AG04449 (cell line): ENCODE results near the gene IGSF9.

Experiments used
- CTCF ChIA-PET: fragments of 350-600 bp; formaldehyde crosslinking; extraction: SDS; loops from one replicate; lab custom pipeline; 2021; ENCODE audit warnings: antibody characterized with exemption; lab: Yijun Ruan, JAX
- POLR2A ChIA-PET: fragments of 400-600, 350-600 bp; formaldehyde crosslinking; extraction: SDS; loops from one replicate; lab custom pipeline; 2020; ENCODE audit warnings: antibody characterized with exemption, inconsistent platforms; lab: Yijun Ruan, JAX
- DNase-seq: peaks from one replicate; pipeline ENCODE4 v3.0.0-alpha.2; 2010; ENCODE audit warnings: low read depth, low spot score
- H3K4me3 ChIP-seq: 2 replicates; pipeline ENCODE4 v1.5.1; 2011; ENCODE audit warnings: low read depth, mild to moderate bottlenecking, control low read depth, low read length
- TF ChIP-seq, protein P1 (sequence below): IDR thresholded peaks from one replicate; pipeline ENCODE4 v1.5.1; 2011; ENCODE audit warnings: mild to moderate bottlenecking, moderate library complexity, low read length, control low read depth, inconsistent platforms; ENCODE audit not compliant: insufficient read depth; ENCODE audit errors: missing control alignments

IGSF9 gene

DNA sequence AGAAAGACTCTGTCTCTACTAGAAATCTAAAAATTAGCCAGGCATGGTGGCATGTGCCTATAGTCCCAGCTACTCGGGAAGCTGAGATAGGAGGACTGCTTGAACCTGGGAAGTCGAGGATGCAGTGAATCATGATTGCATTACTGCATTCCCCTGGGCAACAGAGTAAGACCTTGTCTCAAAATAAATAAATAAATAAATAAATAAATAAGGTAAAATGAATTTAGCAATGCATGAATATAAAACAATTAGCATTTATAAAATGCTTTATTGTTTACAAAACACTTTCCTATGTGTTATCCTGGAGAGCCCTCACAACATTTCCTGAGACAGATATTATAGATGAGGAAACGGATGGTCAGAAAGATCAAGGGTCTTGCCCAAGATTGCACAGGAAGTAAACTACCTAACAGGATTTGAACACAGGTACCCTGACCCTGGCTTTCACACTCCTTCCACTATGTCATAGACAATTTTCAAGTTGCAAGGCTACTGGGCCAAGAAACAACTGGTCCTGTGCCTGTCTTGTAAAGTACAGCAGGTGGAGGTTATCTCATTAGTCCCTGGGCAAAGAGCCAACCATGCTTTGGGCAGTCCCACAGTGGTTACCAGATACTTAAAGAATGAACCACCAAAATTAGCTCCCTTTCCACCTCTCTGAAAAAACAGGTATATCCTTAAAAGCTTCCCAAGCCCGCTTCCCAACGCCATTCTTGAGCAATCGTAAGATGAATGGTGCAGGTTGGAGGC lies 67.5 kb downstream of the IGSF9 start:
- ChIA-PET CTCF (interaction anchor here (1.1 to 5.7 kb wide), 5 partner anchors 9 to 130 kb away, joined by 4 to 89 read pairs (median 5); no protein-coding TSS in a partner anchor), POLR2A (no interaction called here)
- no peak overlapping the region for H3K4me3 ChIP-seq
- no peak for DNase-seq
- TF ChIP-seq, protein P1, sequence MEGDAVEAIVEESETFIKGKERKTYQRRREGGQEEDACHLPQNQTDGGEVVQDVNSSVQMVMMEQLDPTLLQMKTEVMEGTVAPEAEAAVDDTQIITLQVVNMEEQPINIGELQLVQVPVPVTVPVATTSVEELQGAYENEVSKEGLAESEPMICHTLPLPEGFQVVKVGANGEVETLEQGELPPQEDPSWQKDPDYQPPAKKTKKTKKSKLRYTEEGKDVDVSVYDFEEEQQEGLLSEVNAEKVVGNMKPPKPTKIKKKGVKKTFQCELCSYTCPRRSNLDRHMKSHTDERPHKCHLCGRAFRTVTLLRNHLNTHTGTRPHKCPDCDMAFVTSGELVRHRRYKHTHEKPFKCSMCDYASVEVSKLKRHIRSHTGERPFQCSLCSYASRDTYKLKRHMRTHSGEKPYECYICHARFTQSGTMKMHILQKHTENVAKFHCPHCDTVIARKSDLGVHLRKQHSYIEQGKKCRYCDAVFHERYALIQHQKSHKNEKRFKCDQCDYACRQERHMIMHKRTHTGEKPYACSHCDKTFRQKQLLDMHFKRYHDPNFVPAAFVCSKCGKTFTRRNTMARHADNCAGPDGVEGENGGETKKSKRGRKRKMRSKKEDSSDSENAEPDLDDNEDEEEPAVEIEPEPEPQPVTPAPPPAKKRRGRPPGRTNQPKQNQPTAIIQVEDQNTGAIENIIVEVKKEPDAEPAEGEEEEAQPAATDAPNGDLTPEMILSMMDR, result no peak
